GM21447 (cell line): Measurements from ENCODE around the gene MMP15.
"Not testable (repeated sequence)": the region's sequence is repeated elsewhere in the genome, so short reads cannot be mapped to it uniquely, and the experiment has no call there.

Experiments
- ATAC-seq: cut with Tn5 transposase; IDR thresholded peaks from one replicate; pipeline ENCODE4 v1.9.1; 2021; ENCODE audit not compliant: unreplicated experiment

The MMP15 gene

DNA sequence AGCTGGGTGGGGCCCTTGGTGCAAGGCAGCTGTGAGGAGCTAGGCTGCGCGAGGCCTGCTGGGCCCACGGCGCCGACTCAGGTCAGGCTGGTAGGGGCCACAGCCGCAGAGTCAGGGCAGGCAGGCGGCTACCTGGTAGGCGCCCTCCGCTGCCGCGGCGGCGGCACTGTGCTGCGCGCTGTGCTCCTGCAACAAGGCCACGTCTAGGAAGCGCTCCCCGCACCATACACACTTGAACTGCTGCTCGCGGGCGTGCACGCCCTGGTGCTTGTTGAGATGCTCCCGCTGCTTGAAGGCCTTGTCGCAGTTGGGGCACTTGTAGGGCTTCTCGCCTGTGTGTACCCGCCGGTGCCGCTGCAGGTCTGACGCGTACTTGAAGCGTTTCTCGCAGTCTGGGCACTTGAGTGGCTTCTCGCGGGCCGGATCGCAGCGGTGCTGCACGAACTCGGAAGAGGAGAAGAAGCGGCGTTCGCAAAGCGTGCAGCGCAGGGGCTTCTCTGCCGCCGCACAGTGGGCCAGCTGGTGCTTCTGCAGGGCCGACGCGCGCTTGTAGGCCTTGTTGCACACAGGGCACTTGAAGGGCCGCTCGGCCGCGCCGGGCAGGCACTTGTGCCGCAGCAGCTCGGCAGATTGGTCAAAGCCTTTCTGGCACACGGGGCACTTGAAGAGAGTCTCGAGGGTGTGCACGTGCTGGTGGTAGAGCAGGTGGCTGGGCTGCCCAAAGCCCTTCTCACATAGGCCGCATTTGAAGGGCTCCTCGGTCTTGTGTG lies 29.0 kb upstream of the MMP15 start:
- no peak for ATAC-seq

DNA sequence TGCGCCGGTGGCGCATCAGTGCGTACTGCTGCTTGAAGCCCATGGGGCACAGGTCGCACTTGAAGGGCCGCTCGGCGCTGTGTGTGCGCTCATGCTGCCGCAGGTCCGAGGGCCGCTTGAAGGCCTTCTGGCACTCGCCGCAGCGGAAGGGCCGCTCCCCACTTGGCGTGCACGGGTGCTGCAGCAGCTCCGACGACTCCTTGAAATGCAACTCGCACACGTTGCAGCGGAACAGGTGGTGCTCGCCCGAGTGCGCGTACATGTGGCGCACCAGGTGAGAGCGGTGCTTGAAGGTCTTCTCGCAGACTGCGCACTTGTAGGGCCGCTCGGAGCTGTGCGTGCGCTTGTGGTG lies 28.4 kb upstream of the MMP15 start:
- ATAC-seq: no peak

DNA sequence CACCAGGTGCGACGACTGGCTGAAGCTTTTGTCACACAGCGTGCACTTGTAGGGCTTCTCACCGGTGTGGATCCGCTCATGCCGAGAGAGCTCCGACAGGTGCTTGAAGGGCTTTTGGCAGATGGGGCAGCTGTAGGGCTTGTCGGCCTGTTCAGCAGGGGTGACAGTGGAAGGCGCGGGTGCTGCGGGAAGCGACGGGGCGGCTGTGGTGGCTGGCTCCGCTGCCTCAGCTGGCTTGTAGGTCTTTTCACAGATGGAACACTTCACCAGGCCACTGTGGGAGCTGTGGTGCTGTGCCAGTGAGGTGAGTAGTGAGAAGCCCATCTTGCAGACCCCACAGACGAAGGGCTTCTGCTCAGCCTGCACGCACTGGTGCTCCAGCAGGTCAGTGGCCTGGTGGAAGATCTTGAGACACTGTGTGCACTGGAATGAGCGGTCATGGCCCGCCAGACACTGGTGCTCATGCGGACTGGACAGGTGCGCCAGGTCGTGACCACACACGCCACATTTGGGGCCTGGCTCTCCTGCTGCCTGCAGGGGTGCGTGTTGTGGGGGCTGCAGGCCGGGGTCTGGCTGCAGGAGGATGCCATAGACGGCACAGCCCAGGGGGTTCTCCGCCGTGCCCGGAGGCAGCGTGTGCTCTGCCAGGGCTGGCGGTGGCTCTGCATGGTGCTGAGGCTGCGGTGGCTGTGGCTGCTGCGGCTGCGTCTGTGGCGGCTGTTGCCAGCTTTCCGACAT lies 27.9 kb upstream of the MMP15 start:
- ATAC-seq: no peak

DNA sequence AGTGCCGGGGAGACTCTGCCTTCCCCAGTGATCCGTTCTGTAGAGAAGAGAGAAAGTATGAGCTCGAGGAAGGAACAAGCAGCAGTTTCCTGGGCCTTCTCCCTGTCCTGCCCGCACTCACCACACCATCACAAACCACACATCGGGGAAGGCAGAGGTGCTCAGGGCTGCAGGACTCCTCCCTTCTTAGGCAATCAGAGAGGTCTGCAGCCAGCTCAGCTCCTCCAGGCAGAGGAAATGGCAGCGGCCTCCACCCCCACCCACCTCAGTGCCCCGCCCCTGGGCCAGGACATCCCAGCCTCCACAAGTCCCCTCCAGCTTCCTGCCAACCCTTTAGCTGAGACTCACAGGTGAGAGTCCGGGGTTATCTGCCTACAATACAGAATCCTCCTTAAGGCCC lies 27.1 kb upstream of the MMP15 start:
- ATAC-seq: no peak

DNA sequence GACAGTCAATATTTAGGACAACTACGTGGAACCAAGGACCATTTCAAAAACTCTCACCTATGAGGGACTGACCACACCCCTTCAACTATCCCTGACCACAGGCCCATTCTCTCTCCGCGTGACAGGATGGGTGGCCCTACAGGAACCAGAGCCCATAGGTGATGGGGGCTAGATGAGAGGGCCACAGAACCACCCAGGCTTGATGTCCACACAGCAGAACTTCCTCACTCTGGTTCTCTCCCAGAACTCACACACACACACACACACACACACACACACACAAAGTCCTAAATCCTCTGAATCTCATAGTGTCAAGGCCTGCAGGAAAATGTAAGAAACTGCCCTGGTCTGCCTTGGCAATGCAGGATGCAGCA lies 26.6 kb upstream of the MMP15 start:
- no peak for ATAC-seq

DNA sequence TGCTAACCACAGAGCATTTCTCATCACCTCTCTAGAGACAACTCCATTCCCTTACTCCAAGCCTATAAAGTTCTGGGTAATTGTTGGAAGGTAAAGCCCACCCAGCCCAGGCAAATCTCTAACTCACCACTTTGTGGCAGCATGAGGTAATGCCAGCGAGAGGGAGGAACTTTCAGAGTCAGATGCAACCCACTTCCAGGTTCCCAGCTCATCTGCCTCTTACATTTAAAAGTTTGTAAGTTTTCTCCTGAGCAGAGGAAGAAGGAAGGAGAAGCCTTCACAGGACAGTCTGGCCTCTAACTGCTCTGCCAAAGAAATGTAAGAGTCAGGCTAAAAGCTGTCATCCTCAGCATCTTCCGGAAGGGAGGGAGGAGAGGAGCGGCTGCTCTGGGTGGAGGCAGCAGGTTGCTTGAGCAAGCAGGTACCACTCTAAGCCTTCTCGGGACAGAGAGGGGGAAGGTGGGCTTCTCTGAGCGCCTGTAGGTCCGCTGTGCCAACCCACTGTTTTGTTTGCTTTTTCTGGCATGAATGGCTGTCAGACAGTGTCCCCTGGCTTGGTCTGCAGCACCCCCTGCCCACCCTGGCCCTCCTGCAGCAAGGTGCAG lies 26.1 kb upstream of the MMP15 start:
- ATAC-seq: no peak

DNA sequence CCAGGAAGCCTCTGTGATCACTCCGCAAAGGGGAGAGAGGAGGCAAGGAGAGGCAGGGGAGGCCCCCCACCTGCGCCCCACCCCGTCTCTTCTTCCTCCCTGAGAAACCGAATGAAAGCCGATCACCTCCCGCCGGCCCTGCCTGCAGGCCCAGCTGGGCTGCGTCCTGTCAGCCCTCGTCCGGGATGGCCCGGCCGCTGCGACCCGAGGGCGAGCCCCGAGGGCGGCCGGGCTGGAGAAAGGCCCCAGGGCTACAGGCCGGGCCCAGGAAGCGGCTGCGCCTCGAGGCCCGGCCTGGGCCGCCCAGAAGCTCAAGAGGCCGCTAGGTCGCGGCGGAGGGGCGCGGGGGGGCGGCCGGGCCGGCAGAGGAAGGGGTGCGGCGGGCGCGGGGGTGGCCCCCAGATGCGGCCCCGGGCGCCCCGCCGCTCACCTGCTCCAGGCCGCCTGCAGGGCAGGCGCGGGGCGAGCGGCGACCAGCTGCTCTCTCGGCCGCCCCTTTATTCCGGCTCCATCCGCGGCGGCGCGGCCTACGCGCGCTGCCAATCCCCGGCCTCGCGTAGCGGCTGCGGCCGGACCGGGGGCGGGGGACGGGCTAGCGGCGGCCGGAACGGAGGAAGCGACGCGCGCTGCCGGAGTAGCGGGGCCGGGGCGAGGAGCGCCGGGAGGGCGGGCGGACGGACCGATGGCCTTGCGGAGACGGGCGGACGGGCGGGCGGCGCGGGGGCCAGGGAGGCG lies 25.4 kb upstream of the MMP15 start, which contains the start of gene ZNF319:
Gene ZNF319 (minus strand): TSS at position 702 of the 735 bp plus-strand sequence. CDS start 2,407 bp downstream, outside the sequence.
- peak; percentile 9 for ATAC-seq

DNA sequence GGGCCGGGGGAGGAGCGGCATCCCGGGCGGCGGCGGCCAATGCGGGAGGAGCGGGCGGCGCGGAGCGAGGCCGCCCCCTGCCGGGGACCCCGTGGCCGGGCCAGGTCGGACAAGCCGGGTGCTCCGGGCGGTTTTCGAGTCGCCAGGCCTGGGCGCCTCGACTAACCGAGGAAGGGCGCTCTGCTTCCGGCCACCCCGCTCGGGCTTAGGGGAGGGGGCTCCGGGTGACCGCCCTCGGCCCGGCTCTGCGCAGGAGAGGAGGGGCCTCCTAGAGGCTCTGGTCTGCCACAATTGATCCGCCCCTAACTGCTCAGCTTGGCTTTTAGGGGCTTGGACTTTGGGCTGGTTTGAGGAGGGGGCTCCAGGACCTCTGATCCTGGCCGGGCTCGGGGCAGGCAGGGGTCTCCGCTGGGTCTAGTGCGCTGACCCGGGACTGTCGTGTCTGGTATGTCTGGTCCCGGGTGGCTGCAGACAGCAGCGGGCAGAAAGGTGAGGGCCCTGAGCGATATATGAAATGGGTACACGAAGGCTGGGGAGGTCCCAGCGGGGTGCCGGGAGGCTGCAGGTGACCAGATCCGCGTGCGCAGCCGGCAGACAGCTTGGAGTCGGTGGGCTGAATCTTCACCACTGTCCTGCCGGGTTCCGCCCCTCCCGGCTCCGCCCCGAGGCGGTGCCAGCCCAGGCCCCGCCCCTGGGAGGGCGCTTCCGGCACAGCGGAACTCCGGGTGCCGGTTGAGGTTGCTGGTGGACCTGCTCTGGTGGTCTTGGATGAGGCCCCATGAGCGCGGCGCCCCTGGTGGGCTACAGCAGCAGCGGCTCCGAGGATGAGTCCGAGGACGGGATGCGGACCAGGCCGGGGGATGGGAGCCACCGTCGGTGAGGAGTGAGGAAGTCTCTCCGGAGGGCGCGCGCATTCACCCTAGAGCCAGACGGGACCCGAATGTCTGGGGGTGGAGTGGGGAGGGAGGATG lies 24.6 kb upstream of the MMP15 start, which contains the start of gene USB1:
Gene USB1 (plus strand): TSS at position 702 of the 971 bp plus-strand sequence. CDS start 77 bp downstream, at position 779.
- peak; percentile 82 for ATAC-seq

DNA sequence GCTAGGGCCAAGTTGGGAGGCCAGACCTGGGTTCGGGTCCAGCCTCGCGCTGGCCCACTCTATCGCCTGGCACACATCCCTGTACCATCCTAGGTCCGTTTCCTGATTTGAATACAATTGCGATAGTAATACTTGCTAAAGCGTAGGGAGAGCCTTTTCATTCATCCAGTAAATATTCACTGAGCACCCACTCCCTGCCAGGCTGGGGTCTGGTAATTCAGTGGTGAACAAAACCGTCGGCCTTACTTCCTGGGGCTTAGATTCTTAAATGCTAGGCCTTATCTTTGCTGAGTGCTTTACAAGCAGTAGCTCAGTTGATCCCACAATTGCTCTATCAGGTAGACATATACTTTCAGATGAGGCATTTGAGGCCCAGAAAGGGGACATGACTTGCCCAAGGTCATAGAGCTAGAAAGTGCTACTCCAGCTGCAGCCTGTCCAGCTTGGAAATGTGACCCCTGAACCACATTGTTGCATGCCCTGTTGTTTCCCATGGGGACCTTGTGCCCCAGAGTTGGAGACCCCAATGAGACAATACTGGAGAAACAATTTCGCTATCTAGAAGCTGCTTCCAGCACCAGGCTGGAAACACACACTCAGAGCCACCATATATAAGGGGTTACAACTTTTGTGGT lies 23.7 kb upstream of the MMP15 start:
- peak; percentile 1 for ATAC-seq

DNA sequence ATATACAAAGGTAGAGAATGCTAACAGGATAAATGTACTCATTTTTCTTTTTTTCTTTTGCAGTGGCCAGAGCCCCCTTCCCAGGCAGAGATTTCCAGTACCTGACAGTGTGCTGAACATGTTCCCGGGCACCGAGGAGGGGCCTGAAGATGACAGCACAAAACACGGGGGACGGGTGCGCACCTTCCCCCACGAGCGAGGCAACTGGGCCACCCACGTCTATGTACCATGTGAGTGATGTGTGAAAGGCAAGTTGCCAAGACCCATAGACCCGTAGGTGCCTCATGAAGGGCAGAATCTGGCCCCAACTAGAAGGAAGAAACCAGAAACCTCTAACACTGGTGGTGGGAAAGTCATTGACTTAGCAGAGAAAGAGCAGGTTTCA lies 23.1 kb upstream of the MMP15 start:
- ATAC-seq: no peak

DNA sequence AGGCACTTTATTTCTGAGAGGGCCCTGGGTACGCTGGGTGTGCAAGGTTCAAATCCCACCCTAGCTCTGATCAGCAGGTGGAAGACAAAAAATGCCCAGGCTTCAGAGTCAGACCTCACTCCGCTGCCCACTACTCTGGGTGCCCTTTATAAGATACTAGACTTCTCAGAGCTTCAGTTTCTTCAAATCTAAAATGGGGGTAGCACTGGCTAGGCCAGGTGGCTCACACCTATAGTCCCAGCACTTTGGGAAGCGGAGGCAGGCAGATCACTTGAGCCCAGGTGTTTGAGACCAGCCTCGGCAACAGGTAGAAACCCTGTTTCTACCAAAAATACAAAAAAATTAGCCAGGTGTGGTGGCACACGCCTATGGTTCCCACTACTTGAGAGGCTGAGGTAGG lies 22.6 kb upstream of the MMP15 start:
- ATAC-seq: no peak

DNA sequence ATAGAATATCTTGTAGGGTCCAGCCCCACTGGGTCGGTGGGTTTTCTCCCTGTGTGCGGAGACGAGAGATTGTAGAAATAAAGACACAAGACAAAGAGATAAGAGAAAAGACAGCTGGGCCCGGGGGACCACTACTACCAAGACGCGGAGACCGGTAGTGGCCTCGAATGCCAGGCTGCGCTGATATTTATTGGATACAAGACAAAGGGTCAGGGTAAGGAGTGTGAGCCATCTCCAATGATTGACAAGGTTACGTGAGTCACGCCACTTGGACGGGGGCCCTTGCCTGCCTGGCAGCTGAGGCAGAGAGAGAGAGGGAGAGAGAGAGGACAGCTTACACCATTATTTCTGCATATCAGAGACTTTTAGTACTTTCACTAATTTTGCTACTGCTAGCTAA lies 20.8 kb upstream of the MMP15 start:
- ATAC-seq: not testable (repeated sequence)

DNA sequence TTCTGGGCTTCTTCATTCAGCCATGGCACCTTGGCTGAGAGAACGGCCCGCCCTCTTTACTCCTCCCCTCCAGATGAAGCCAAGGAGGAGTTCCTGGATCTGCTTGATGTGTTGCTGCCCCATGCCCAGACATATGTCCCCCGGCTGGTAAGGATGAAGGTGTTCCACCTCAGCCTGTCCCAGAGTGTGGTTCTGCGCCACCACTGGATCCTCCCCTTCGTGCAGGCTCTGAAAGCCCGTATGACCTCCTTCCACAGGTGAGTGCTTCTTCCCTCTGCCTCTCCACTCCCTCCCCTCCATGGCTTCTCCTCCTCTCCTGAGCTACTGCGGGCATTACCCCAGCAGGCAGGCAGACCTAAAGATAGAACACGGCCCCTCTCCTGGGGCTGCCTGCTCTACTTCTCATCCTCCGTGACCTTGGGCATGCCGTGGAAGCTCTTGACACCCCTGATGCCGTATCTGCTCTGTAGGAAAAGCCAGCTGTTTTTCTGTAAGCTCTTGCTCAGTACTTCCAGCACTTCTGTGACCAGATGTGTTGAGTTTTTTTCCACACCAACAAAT lies 15.6 kb upstream of the MMP15 start:
- ATAC-seq: no peak

DNA sequence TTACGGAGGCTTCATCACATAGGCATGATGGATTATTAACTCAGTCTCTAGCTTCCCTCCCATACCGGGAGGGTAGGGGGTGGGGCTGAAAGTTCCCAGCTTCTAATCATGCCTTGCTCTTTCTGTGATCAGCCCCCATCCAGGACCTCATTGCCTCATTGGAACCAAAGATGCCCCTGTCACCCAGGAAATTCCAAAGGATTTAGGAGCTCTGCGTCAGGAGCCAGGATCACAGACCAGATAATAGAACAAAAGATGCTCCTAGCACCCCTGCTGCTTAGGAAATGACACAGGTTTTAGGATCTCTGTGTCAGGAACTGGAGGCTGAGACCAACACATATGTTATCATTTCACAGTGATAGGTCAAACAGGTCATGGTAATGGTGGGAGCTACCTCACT lies 14.7 kb upstream of the MMP15 start:
- ATAC-seq: no peak

DNA sequence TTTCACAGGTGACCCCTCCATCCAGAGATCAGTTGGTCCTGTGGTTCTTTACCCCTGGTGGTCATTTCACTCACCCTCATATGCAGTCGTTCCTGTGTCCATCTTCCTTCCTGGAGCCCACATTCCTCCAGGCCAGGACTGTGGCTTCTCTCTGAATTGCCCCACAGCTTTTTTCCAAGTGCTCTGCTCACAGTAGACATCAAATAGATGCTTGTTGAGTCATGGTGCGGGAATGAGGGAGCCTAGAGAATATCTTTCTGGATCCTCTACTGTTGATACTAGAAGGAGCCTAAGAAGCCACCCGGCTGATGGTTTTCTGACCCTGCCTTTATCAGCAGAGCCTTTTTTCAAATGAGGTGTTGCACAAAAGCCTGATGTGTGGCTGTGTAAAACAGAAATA lies 13.9 kb upstream of the MMP15 start:
- no peak for ATAC-seq

DNA sequence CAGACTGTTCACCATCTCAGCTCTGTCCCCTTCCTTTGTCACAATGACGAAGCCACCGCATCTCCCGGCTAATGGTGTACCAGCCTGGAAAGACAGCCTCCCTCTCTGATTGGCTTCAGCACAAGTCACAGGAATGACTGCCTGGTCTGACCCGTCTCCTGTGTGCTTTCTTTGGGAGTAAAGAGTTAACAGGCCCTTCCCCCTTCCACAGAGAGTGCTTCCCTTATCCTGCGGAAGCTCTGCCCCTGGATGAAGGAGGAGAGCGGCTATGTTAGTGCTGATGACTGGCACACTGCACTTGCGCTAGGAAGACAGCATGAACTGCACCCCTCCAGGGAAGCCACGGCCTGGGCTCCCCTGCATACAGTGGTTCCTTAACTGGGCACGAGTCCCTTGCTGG lies 13.1 kb upstream of the MMP15 start:
- no peak for ATAC-seq

DNA sequence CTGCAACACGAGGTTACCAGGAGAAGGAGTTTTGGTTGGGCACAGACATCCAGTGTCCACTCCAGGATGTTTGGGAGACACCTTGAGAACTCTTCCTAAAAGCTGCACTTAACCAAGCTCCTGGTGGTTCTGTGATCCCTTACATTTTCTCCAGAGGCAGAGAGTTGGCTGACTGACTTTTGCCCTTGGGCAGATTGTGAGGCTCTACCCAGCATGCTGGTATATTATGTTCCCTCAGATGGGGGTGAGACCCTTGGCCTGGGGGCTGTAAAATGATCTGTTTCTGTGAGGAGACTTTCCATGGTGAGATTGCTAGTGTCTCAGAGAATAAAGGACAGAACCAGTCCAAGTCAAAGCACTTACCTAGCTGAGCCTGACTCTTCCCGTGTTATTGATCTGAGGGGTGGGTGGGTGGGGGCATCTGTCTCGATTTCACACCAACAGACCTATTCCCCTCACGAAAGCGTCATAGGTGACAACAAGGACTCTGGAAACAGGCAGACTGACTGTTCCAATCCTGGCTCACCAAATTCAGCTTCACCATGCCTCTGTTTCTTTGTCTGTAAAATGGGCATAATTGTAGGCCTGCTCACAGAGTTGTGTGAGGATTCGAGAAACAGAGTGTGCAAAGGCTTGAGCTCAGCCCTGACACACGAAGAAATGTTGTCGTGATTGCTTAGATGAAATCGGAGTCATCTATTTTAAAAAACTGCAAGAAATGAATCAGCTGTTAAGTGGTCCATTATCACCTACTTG lies 12.2 kb upstream of the MMP15 start:
- ATAC-seq: no peak

DNA sequence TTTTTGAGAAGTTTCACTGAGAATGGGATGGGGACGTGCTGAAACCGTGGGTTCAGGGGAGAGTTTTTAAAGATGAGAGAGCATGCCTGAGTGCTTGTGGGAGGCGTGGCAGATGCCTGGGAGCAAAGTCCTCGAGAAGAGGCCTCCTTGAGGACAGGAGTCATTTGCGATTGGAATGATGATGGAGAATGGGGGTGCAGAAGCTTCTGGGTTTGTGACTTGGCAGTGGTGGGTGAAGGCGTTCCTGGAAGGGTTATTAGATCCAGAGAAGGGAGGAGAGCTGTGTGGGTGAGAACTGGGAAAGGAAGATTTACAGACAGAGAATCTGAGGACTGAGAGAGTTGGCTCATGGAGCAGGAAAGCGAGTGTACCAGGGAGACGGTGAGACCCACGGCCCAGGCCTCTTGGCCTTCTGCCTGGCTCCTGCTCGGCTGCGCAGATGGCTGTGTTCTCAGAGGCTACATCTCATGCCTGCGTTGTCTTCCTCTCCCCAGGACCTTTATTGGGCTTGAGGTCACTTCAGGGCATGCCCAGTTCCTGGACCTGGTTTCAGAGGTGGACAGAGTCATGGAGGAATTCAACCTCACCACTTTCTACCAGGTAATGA lies 8.6 kb upstream of the MMP15 start:
- ATAC-seq: no peak
